GM18868 (cell line): ENCODE data around the gene FBF1.

Experiments
- ATAC-seq: cut with Tn5 transposase; IDR thresholded peaks from one replicate; pipeline ENCODE4 v1.9.1; 2021; ENCODE audit warnings: mild to moderate bottlenecking, moderate library complexity; ENCODE audit not compliant: unreplicated experiment

FBF1 gene

GRCh38 chr17:75917141-75917916 lies 23.5 kb downstream of the FBF1 start:
- no peak for ATAC-seq

GRCh38 chr17:75915268-75915667 lies 25.6 kb downstream of the FBF1 start:
- ATAC-seq = no peak

- ATAC-seq = no peak
These were observed 26.1 kb downstream of the FBF1 start for GRCh38 chr17:75914643-75915267.

- ATAC-seq = no peak
These were observed 27.2 kb downstream of the FBF1 start for GRCh38 chr17:75913537-75914210.

- ATAC-seq = no peak
These were observed 30.1 kb downstream of the FBF1 start for GRCh38 chr17:75910699-75911098.

GRCh38 chr17:75909812-75910274 lies 31.0 kb downstream of the FBF1 start:
- ATAC-seq = no peak

GRCh38 chr17:75909051-75909811 lies 31.6 kb downstream of the FBF1 start:
- ATAC-seq = no peak

GRCh38 chr17:75908201-75908600 lies 32.6 kb downstream of the FBF1 start:
- ATAC-seq = no peak

- no peak for ATAC-seq
These were observed 34.5 kb downstream of the FBF1 start for GRCh38 chr17:75906143-75906884.

GRCh38 chr17:75904749-75905521 lies 35.9 kb downstream of the FBF1 start, which contains the start of gene MRPL38:
TSS of gene MRPL38 (minus strand) at chr17:75904884. CDS start at chr17:75904875, 9 bp downstream.
- ATAC-seq = peak; percentile 98

- ATAC-seq = no peak
These were observed 38.4 kb downstream of the FBF1 start for GRCh38 chr17:75902406-75902805.

- no peak for ATAC-seq
These were observed 39.1 kb downstream of the FBF1 start for GRCh38 chr17:75901727-75902126.

GRCh38 chr17:75900691-75901533 lies 39.9 kb downstream of the FBF1 start:
- no peak for ATAC-seq

- no peak for ATAC-seq
These were observed 40.9 kb downstream of the FBF1 start for GRCh38 chr17:75899767-75900468.

- no peak for ATAC-seq
These were observed 41.5 kb downstream of the FBF1 start for GRCh38 chr17:75899353-75899752.

- no peak for ATAC-seq
These were observed 42.1 kb downstream of the FBF1 start for GRCh38 chr17:75898791-75899190.

- ATAC-seq = no peak
These were observed 42.8 kb downstream of the FBF1 start for GRCh38 chr17:75898065-75898464.
